A549 (cell line): Measurements from ENCODE around the gene SCNM1. TPM values are rescaled to one million over a fixed set of nuclear protein-coding genes. Genes with fewer than 3 reads are reported as not detected.

Experiments used
- ATAC-seq, 2 experiments: fragments of 200-7000 bp in 1 of 2; fragments of >200 bp in 1 of 2; cut with Nextera tagmentation in 1 of 2; cut with Tn5 transposase in 1 of 2; 3 replicates each; pipeline versions ENCODE4 v1.8.0 to v1.9.1; 2018 to 2020; ENCODE audit warnings: mild to moderate bottlenecking in 1 of 2, moderate library complexity in 1 of 2
- CTCF ChIA-PET: fragments of 300-600 bp; sonication (Branson Sonifier 250); formaldehyde crosslinking; extraction: SDS; loops from one replicate; lab custom pipeline; 2021; ENCODE audit warnings: antibody characterized with exemption, inconsistent platforms; lab: Yijun Ruan, JAX
- POLR2A ChIA-PET: fragments of 350-600 bp; formaldehyde crosslinking; extraction: SDS; loops from one replicate; lab custom pipeline; 2021; ENCODE audit warnings: antibody characterized with exemption, inconsistent platforms; lab: Yijun Ruan, JAX
- DNase-seq, 2 experiments: peaks; one replicate each; pipeline versions ENCODE4 v3.0.0 to v3.0.0-alpha.2; 2011 to 2016; ENCODE audit warnings: low read depth in 1 of 2, low spot score in 1 of 2
- FAIRE-seq: peaks from 2 replicates; lab custom pipeline; 2011; peaks lifted over from hg19 to GRCh38; lab: Jason Lieb, UNC
- H3K27ac ChIP-seq, 2 experiments: fragments of >200 bp; sonication (Bioruptor Twin); formaldehyde crosslinking; 3 replicates each; pipeline ENCODE4 v1.5.1; 2016 to 2017
- H3K4me1 ChIP-seq: fragments of >200 bp; sonication (Bioruptor Twin); formaldehyde crosslinking; 3 replicates; pipeline ENCODE4 v1.6.1; 2016
- H3K4me2 ChIP-seq: fragments of >200 bp; sonication (Bioruptor Twin); formaldehyde crosslinking; 3 replicates; pipeline ENCODE4 v1.6.1; 2016
- H3K4me3 ChIP-seq: fragments of >200 bp; sonication (Bioruptor Twin); formaldehyde crosslinking; 3 replicates; pipeline ENCODE4 v1.5.1; 2016
- H3K9me3 ChIP-seq: fragments of >200 bp; sonication (Bioruptor Twin); formaldehyde crosslinking; 3 replicates; pipeline ENCODE4 v1.6.1; 2016
- CEBPB ChIP-seq, 2 experiments: fragments of >200 bp in 1 of 2; sonication (Bioruptor Twin) in 1 of 2; formaldehyde crosslinking in 1 of 2; IDR thresholded peaks; 2 replicates each; pipeline ENCODE4 v1.6.1; 2012 to 2016
- EHF ChIP-seq: fragments of 250-450 bp; sonication (Bioruptor Pico); IDR thresholded peaks from 2 replicates; pipeline ENCODE4 v1.5.0; 2020; ENCODE audit warnings: mild to moderate bottlenecking
- EHMT2 ChIP-seq: fragments of 200-600 bp; sonication (generic); IDR thresholded peaks from 2 replicates; pipeline ENCODE4 v1.6.1; 2016; ENCODE audit warnings: antibody characterized with exemption, low read depth, mild to moderate bottlenecking, moderate library complexity
- EP300 ChIP-seq, 2 experiments: fragments of >200 bp; sonication (Bioruptor Twin); formaldehyde crosslinking; IDR thresholded peaks; 2 replicates in 1 of 2; 3 replicates in 1 of 2; pipeline ENCODE4 v1.6.1; 2016 to 2017
- ESRRA ChIP-seq: fragments of 150-350 bp; IDR thresholded peaks from 2 replicates; pipeline ENCODE4 v1.6.1; 2014; ENCODE audit warnings: mild to moderate bottlenecking, low read length, borderline replicate concordance
- FOSL2 ChIP-seq, 2 experiments: fragments of 450-650 bp in 1 of 2; fragments of >200 bp in 1 of 2; sonication (Bioruptor Twin) in 1 of 2; formaldehyde crosslinking; IDR thresholded peaks; 2 replicates each; pipeline versions ENCODE4 v1.5.0 to v1.6.1; 2016 to 2020; ENCODE audit warnings: mild to moderate bottlenecking in 1 of 2, moderate library complexity in 1 of 2
- FOXS1 ChIP-seq: fragments of 250-450 bp; sonication (Bioruptor Pico); IDR thresholded peaks from 2 replicates; pipeline ENCODE4 v1.5.0; 2020; ENCODE audit warnings: mild to moderate bottlenecking, moderate library complexity
- GATA3 ChIP-seq: IDR thresholded peaks from 2 replicates; pipeline ENCODE4 v1.6.1; 2012; ENCODE audit warnings: borderline replicate concordance
- HDAC2 ChIP-seq: fragments of 200-600 bp; sonication (generic); IDR thresholded peaks from 2 replicates; pipeline ENCODE4 v1.6.1; 2016
- HES2 ChIP-seq: fragments of >200 bp; sonication (Bioruptor Twin); formaldehyde crosslinking; IDR thresholded peaks from 2 replicates; pipeline ENCODE4 v1.6.1; 2016
- HOXB13 ChIP-seq: fragments of 250-450 bp; sonication (Bioruptor Pico); IDR thresholded peaks from 2 replicates; pipeline ENCODE4 v1.5.0; 2020; ENCODE audit warnings: low read depth, mild to moderate bottlenecking, moderate library complexity
- JUNB ChIP-seq: fragments of >200 bp; sonication (Bioruptor Twin); formaldehyde crosslinking; IDR thresholded peaks from 2 replicates; pipeline ENCODE4 v1.6.1; 2016
- KDM1A ChIP-seq: fragments of 200-600 bp; sonication (generic); IDR thresholded peaks from 2 replicates; pipeline ENCODE4 v1.6.1; 2016; ENCODE audit warnings: low read depth, mild to moderate bottlenecking
- KDM5A ChIP-seq: fragments of 200-600 bp; sonication (generic); IDR thresholded peaks from 2 replicates; pipeline ENCODE4 v1.6.1; 2016; ENCODE audit warnings: antibody characterized with exemption, mild to moderate bottlenecking
- MAZ ChIP-seq: fragments of 150-350 bp; IDR thresholded peaks from 2 replicates; pipeline ENCODE4 v1.6.1; 2014; ENCODE audit warnings: antibody characterized with exemption, low read depth, low read length, borderline replicate concordance
- RCOR1 ChIP-seq: fragments of 150-350 bp; IDR thresholded peaks from 2 replicates; pipeline ENCODE4 v1.6.1; 2014; ENCODE audit warnings: antibody characterized with exemption, low read length, low read depth
- RNF2 ChIP-seq: fragments of 200-600 bp; sonication (generic); IDR thresholded peaks from 2 replicates; pipeline ENCODE4 v1.6.1; 2016; ENCODE audit warnings: low read depth, mild to moderate bottlenecking, antibody characterized with exemption, moderate library complexity, borderline replicate concordance
- ZSCAN20 ChIP-seq: fragments of 250-450 bp; sonication (Bioruptor Pico); IDR thresholded peaks from 2 replicates; pipeline ENCODE4 v1.8.0; 2022; ENCODE audit warnings: mild to moderate bottlenecking, moderate library complexity
- WGBS: methylation state at CpG from one replicate; pipeline ENCODE4 v1.1.6; 2017; ENCODE audit errors: missing lambda C conversion rate; 5-methylcytosine and 5-hydroxymethylcytosine counted together
- polyA plus RNA-seq, 4 experiments: library from polyadenylated mRNA; depleted of rRNA in 3 of 4; stranded (reverse); fragments of >200 nt; fragmentation: RNase III in 1 of 4; extraction: RNeasy Plus Mini Kit Qiagen cat#74134 plus additional on column Dnase treatment in 1 of 4; gene quantifications; 2 replicates in 3 of 4; 3 replicates in 1 of 4; pipeline ENCODE4 v1.2.3, GENCODE V29; 2011 to 2017
- TF ChIP-seq, protein P1 (sequence below): fragments of 250-450 bp; sonication (Bioruptor Pico); IDR thresholded peaks from 2 replicates; pipeline ENCODE4 v1.5.0; 2021; ENCODE audit warnings: mild to moderate bottlenecking, moderate library complexity, borderline replicate concordance

Gene SCNM1
- polyA plus RNA-seq, 2 of the 4 experiments (the other 2 are of a cell fraction): 27.9 to 30.9 TPM

DNA sequence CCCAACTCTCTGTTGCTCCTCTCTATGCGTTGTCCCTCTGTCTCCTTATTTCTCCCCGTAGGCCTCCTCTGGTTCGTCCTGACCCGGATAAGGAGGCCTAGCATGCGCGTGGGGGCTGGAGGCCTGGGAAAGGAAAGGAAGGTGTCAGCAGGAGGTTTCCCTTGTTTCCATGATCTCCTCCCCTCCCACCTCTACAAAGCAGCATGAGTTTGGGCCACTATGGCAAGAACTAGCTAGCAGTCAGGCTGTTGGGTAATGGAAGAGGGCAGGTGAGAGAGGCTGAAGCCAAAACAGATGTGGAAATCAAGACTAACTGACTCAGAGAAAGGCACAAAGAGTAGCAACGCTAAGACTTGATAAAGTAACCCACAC is 18.8 kb upstream of the SCNM1 start:
- no peak for FAIRE-seq

GRCh38 chr1:151147665-151148064 is 18.3 kb upstream of the SCNM1 start:
- CTCF ChIA-PET: interaction anchor here (1.6 kb wide), 1 partner anchor 76 kb away, joined by 5 read pairs; the partner anchor contains the start of gene GABPB2
- 94% methylated on average over 2 of the region's 2 CpGs for WGBS
- TF ChIP-seq, protein P1, sequence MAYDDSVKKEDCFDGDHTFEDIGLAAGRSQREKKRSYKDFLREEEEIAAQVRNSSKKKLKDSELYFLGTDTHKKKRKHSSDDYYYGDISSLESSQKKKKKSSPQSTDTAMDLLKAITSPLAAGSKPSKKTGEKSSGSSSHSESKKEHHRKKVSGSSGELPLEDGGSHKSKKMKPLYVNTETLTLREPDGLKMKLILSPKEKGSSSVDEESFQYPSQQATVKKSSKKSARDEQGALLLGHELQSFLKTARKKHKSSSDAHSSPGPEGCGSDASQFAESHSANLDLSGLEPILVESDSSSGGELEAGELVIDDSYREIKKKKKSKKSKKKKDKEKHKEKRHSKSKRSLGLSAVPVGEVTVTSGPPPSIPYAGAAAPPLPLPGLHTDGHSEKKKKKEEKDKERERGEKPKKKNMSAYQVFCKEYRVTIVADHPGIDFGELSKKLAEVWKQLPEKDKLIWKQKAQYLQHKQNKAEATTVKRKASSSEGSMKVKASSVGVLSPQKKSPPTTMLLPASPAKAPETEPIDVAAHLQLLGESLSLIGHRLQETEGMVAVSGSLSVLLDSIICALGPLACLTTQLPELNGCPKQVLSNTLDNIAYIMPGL: no peak
- TF ChIP-seq FOXS1 (CRISPR knock-in tag): no peak
- no peak for TF ChIP-seq ESRRA
- TF ChIP-seq EHMT2: no peak
- TF ChIP-seq JUNB: no peak
- no peak for TF ChIP-seq EHF (CRISPR knock-in tag)
- no peak for TF ChIP-seq RCOR1
- TF ChIP-seq HOXB13 (CRISPR knock-in tag): no peak
- TF ChIP-seq HDAC2: no peak
- TF ChIP-seq CEBPB (IDR thresholded peaks at IDR 0.05): no peak
- no peak for TF ChIP-seq KDM1A
- no peak for TF ChIP-seq GATA3
- Histone ChIP-seq H3K27ac (no peak overlapping the region), H3K4me2 (no peak overlapping the region; the same call in 2 of the 3 replicates), H3K9me3 (no peaks in the 10 kb centered on the region), H3K4me1 (peaks cover 10% of the 10 kb centered on the region; the same call in 2 of the 3 replicates), H3K4me3 (no peak overlapping the region)
- no peak for DNase-seq
- no peak for FAIRE-seq
- POLR2A ChIA-PET: interaction anchor here (0.5 kb wide), 1 partner anchor 45 kb away, joined by 4 read pairs; no protein-coding TSS in a partner anchor
- no peak for ATAC-seq

More for the DNA sequence above, 18.8 kb upstream of the SCNM1 start:
- CTCF ChIA-PET: no interaction called here
- 64% methylated on average over 7 of the region's 7 CpGs for WGBS
- peak overlapping the region; percentile 94 for H3K4me2 ChIP-seq
- no peaks in the 10 kb centered on the region for H3K9me3 ChIP-seq
- POLR2A ChIA-PET: interaction anchor here (0.5 kb wide), 1 partner anchor 45 kb away, joined by 4 read pairs; no protein-coding TSS in a partner anchor
- H3K4me1 ChIP-seq: peaks cover 10% of the 10 kb centered on the region; the same call in 2 of the 3 replicates
- peak overlapping the region; percentile 66 for H3K4me3 ChIP-seq
- DNase-seq: no peak
- no peak for TF ChIP-seq RNF2
- no peak for TF ChIP-seq MAZ
- no peak for TF ChIP-seq HES2
- TF ChIP-seq ZSCAN20 (CRISPR knock-in tag): no peak
- TF ChIP-seq, all 56 proteins: peak for 0
- H3K27ac ChIP-seq: peak overlapping the region in 1 of 2 experiments; percentile 52; a peak in 2 of 6 replicates
- peak in 1 of 2 experiments; percentile 6; a peak in 2 of 6 replicates for ATAC-seq

DNA sequence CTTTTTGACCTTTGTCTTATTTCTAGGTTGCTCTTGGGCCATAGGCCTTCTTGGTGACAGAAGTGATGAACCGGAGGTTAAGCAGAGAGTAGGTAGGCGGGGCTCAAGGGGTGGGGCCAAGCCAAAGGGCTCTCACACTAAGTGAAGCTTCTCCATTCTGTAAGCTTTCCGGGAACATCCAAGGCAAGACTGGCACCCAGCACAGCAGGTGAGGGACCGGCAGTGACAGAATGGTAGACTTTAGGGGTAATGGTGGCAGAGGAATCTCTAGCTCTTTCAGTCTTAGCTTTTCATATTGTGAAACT is 9.5 kb upstream of the SCNM1 start, which contains the start of gene TNFAIP8L2:
Gene TNFAIP8L2, plus strand, starts transcription at position 135 of the 305 bp plus-strand sequence. CDS start 2,049 bp downstream, outside the sequence.
- FAIRE-seq (no peak), DNase-seq (no peak), ATAC-seq (peak; percentile 72 to 82)
- Histone ChIP-seq H3K9me3 (no peaks in the 10 kb centered on the region), H3K4me3 (no peak within 1 kb of the TSS), H3K27ac (no peak within 1 kb of the TSS), H3K4me1 (no peaks in the 10 kb centered on the region), H3K4me2 (no peak within 1 kb of the TSS)
- no peak for TF ChIP-seq KDM5A
- no peak for TF ChIP-seq FOSL2 (IDR thresholded peaks at IDR 0.05)
- TF ChIP-seq FOSL2 (CRISPR knock-in tag; IDR thresholded peaks at IDR 0.05): no peak
- TF ChIP-seq, protein P1: no peak
- TF ChIP-seq EP300 (IDR thresholded peaks at IDR 0.05): no peak
- ChIA-PET POLR2A (no interaction called here), CTCF (interaction anchor here (0.6 to 7.0 kb wide), 23 partner anchors 9 to 132 kb away, joined by 3 to 132 read pairs (median 5); partner anchors contain the start of genes BNIPL, GABPB2, LYSMD1 and MLLT11)
- 66% methylated on average over 4 of the region's 4 CpGs for WGBS
